DND-41 (cell line): Measurements from ENCODE around the gene MAP3K5.

Experiments used
- ATAC-seq: fragments of 200-7000 bp; cut with Tn5 transposase; 3 replicates; pipeline ENCODE4 v1.9.1; 2021; ENCODE audit warnings: low read depth; ENCODE audit not compliant: insufficient read depth
- DNase-seq: peaks from one replicate; pipeline ENCODE4 v3.0.0-alpha.2; 2020
- H2AFZ ChIP-seq: 2 replicates; pipeline ENCODE4 v1.6.0; 2012; ENCODE audit warnings: low read depth, low read length
- H3K27ac ChIP-seq: 2 replicates; pipeline ENCODE4 v1.5.1; 2012; ENCODE audit warnings: low read length, inconsistent platforms
- H3K27me3 ChIP-seq: fragments of 200-600 bp; sonication (generic); 2 replicates; pipeline ENCODE4 v1.6.0; 2012; ENCODE audit warnings: low read length, mild to moderate bottlenecking, inconsistent platforms; ENCODE audit not compliant: insufficient read depth, poor library complexity
- H3K36me3 ChIP-seq: 2 replicates; pipeline ENCODE4 v1.5.1; 2012; ENCODE audit warnings: low read length, inconsistent platforms; ENCODE audit not compliant: insufficient read depth
- H3K4me1 ChIP-seq: 2 replicates; pipeline ENCODE4 v1.5.1; 2012; ENCODE audit warnings: mild to moderate bottlenecking, low read length; ENCODE audit not compliant: insufficient read depth
- H3K4me2 ChIP-seq: 2 replicates; pipeline ENCODE4 v1.6.0; 2012; ENCODE audit warnings: mild to moderate bottlenecking, moderate library complexity, low read length, inconsistent platforms; ENCODE audit not compliant: insufficient read depth
- H3K4me3 ChIP-seq, 2 experiments: fragments of 200-600 bp in 1 of 2; shearing (Covaris generic) in 1 of 2; 2 replicates each; pipeline ENCODE4 v1.5.1; 2012 to 2016; ENCODE audit warnings: inconsistent platforms in 2 of 2, low read length in 2 of 2, mild to moderate bottlenecking in 2 of 2, low read depth in 1 of 2, moderate library complexity in 1 of 2
- H3K79me2 ChIP-seq: 2 replicates; pipeline ENCODE4 v1.6.0; 2012; ENCODE audit warnings: low read length, inconsistent platforms; ENCODE audit not compliant: insufficient read depth
- H3K9ac ChIP-seq: 2 replicates; pipeline ENCODE4 v1.6.0; 2012; ENCODE audit warnings: low read depth, mild to moderate bottlenecking, inconsistent platforms, low read length, moderate library complexity
- H3K9me3 ChIP-seq: 2 replicates; pipeline ENCODE4 v1.5.1; 2012; ENCODE audit warnings: low read length, moderate library complexity, mild to moderate bottlenecking, inconsistent platforms; ENCODE audit not compliant: insufficient read depth, severe bottlenecking
- H4K20me1 ChIP-seq: 2 replicates; pipeline ENCODE4 v1.6.0; 2012; ENCODE audit warnings: low read length; ENCODE audit not compliant: insufficient read depth
- CTCF ChIP-seq: IDR thresholded peaks from 2 replicates; pipeline ENCODE4 v1.5.1; 2012; ENCODE audit warnings: borderline replicate concordance, low read length, moderate library complexity, mild to moderate bottlenecking; ENCODE audit not compliant: poor library complexity, severe bottlenecking; ENCODE audit errors: extremely low read depth
- EZH2 ChIP-seq: IDR thresholded peaks from 3 replicates; pipeline ENCODE4 v1.6.1; 2012; ENCODE audit warnings: borderline replicate concordance, low read depth, mild to moderate bottlenecking, moderate library complexity, low read length, inconsistent platforms; ENCODE audit not compliant: severe bottlenecking

Gene MAP3K5

GRCh38 chr6:136624347-136624746 is 167.9 kb downstream of the MAP3K5 start:
- Histone ChIP-seq H4K20me1 (no peaks in the 10 kb centered on the region), H3K36me3 (no peaks in the 10 kb centered on the region), H3K4me1 (no peaks in the 10 kb centered on the region), H3K27me3 (no peaks in the 10 kb centered on the region), H3K9me3 (no peaks in the 10 kb centered on the region), H3K27ac (no peak overlapping the region), H3K4me2 (no peak overlapping the region), H3K79me2 (no peaks in the 10 kb centered on the region), H3K4me3 (no peak overlapping the region), H3K9ac (no peak overlapping the region), H2AFZ (no peak overlapping the region)
- TF ChIP-seq EZH2, result no peak
- DNase-seq (no peak), ATAC-seq (no peak)

- TF ChIP-seq EZH2 (no peak), CTCF (no peak)
These were observed 174.2 kb downstream of the MAP3K5 start for GRCh38 chr6:136618086-136618485.

GRCh38 chr6:136616527-136616926 is 175.8 kb downstream of the MAP3K5 start:
- H3K4me3 ChIP-seq, result no peak overlapping the region
- no peaks in the 10 kb centered on the region for H4K20me1 ChIP-seq
- ATAC-seq, result no peak
- H3K4me1 ChIP-seq, result no peaks in the 10 kb centered on the region
- H3K36me3 ChIP-seq, result no peaks in the 10 kb centered on the region
- H3K4me2 ChIP-seq, result no peak overlapping the region
- no peaks in the 10 kb centered on the region for H3K9me3 ChIP-seq
- DNase-seq, result no peak
- peaks cover 3% of the 10 kb centered on the region for H3K27me3 ChIP-seq
- H2AFZ ChIP-seq, result no peak overlapping the region
- TF ChIP-seq EZH2 (no peak), CTCF (no peak)
- no peaks in the 10 kb centered on the region for H3K79me2 ChIP-seq
- no peak overlapping the region for H3K27ac ChIP-seq
- H3K9ac ChIP-seq, result no peak overlapping the region

More at GRCh38 chr6:136618086-136618485, 174.2 kb downstream of the MAP3K5 start:
- H3K9ac ChIP-seq, result no peak overlapping the region
- no peaks in the 10 kb centered on the region for H3K36me3 ChIP-seq
- no peaks in the 10 kb centered on the region for H3K79me2 ChIP-seq
- DNase-seq (no peak), ATAC-seq (no peak)
- no peaks in the 10 kb centered on the region for H3K9me3 ChIP-seq
- H3K4me3 ChIP-seq, result no peak overlapping the region
- H3K4me1 ChIP-seq, result no peaks in the 10 kb centered on the region
- no peak overlapping the region for H3K27ac ChIP-seq
- H3K4me2 ChIP-seq, result no peak overlapping the region
- no peak overlapping the region for H2AFZ ChIP-seq
- no peaks in the 10 kb centered on the region for H4K20me1 ChIP-seq
- H3K27me3 ChIP-seq, result peaks cover 3% of the 10 kb centered on the region

GRCh38 chr6:136614994-136615393 is 177.3 kb downstream of the MAP3K5 start:
- H3K9me3 ChIP-seq, result no peaks in the 10 kb centered on the region
- H3K27me3 ChIP-seq, result peaks cover 3% of the 10 kb centered on the region
- no peaks in the 10 kb centered on the region for H3K4me1 ChIP-seq
- no peaks in the 10 kb centered on the region for H3K36me3 ChIP-seq
- H3K4me2 ChIP-seq, result no peak overlapping the region
- no peaks in the 10 kb centered on the region for H3K79me2 ChIP-seq
- TF ChIP-seq EZH2, result no peak
- no peak for TF ChIP-seq CTCF
- DNase-seq (no peak), ATAC-seq (no peak)
- H3K9ac ChIP-seq, result no peak overlapping the region
- H3K4me3 ChIP-seq, result no peak overlapping the region
- H2AFZ ChIP-seq, result no peak overlapping the region
- no peaks in the 10 kb centered on the region for H4K20me1 ChIP-seq
- no peak overlapping the region for H3K27ac ChIP-seq
